GM12801 (cell line): ENCODE measurements around the gene FUT3.

Experiments
- CTCF ChIP-seq: IDR thresholded peaks from one replicate; pipeline ENCODE4 v1.5.1; 2011; ENCODE audit warnings: control low read depth; ENCODE audit not compliant: insufficient read length; ENCODE audit errors: extremely low read depth

The FUT3 gene

GRCh38 chr19:5851302-5851701 lies at the start of gene FUT3:
Gene FUT3 (minus strand): TSS chr19:5851449.
- no peak for TF ChIP-seq CTCF

DNA sequence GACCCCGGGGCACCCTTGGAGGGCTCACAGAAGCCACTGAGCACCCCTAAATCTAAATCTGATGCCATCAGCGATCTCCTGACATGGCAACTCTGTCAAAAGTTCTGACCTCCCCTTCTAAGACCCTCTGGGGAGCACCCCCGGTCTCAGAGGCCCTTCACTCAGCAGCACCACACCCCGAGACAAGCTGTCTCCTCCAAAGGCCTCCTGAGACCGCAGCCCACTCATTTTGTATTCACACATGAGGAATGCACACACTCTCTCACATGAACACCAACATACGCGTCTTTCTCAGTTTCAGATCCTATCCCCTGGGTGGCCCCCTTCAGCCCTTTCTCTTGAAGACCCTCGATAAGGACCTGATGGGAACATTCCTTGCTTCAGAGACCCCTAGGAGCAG lies 49.7 kb upstream of the FUT3 start:
- TF ChIP-seq CTCF: no peak

GRCh38 chr19:5899728-5900526 lies 48.7 kb upstream of the FUT3 start:
- no peak for TF ChIP-seq CTCF

DNA sequence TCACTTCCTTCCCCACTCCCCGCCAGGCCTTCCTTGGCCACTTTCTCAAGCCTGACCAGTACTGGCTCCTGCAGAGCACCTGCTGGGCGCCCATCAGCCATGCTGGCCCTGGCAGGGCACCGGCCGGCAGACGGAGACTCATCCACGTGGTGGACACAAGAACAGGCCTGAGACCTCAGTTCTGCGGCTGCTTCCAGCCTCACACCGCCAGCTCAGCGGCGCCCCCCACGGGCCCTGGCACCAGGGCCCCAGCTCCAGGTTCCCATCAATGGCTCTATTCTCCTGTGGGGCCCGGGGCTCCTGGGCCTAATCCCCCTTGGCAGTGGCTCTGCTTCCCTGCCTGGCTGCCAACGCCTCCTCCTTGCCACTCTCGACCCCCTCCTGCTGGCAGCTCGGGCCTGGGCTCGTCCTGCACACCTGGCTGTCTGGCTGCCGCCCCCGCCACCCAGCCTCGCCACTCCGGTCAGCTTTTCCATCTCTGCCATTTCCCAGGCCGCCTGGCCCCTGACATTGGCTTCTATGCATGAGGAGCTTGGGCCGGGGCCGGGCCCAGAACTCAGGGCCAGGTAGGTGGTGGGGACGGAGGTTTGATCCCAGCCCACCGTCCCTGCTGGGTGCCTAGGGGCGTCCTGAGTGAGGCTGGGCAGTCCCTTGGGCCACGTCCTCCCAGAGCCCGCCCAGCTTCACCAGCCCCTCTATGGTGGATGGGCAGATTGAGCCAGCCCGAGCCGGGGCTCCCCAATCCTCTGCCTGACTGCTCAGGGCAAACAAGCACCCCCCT lies 46.1 kb upstream of the FUT3 start:
- no peak for TF ChIP-seq CTCF

- TF ChIP-seq CTCF: no peak
Measured at GRCh38 chr19:5896365-5897076, 45.3 kb upstream of the FUT3 start.

DNA sequence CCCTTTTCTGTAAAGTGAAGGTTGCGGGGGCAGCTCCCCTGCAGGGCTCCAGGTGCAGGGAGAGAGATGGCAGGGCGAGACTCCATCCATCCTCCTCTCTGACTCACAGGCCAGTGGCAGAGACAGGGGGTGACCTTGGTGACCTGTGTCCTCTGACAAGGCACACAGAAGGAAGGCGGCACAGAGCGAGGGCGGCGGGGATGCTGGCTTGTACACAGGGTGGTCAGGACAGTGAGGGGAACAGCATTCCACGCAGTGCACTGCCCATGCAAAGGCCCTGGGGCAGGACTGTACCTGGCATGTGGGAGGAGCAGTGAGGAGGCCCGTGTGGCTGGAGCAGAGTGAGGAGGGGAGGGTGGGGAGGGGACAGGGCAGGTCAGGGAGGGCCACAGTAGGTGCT lies 44.6 kb upstream of the FUT3 start:
- TF ChIP-seq CTCF: no peak

- no peak for TF ChIP-seq CTCF
Measured at GRCh38 chr19:5895409-5895808, 44.2 kb upstream of the FUT3 start.
